Vagina (tissue), 2 donors: ENCODE measurements around the gene MECP2. TPM values are rescaled to one million over a fixed set of nuclear protein-coding genes. Genes with fewer than 3 reads are reported as not detected.

ENCODE experiments used
- DNase-seq, 2 donors: peaks; one replicate each; pipeline ENCODE4 v3.0.0-alpha.2; 2017; ENCODE audit errors: extremely low spot score in 2 of 2
- H3K27ac ChIP-seq: fragments of 200-600 bp; sonication (generic); one replicate; pipeline ENCODE4 v1.5.1; 2019
- H3K27me3 ChIP-seq: fragments of 200-600 bp; sonication (generic); one replicate; pipeline ENCODE4 v1.5.1; 2019
- H3K36me3 ChIP-seq, 2 donors: fragments of 200-600 bp; sonication (generic); one replicate each; pipeline ENCODE4 v1.5.1; 2017 to 2019
- H3K4me1 ChIP-seq: fragments of 200-600 bp; sonication (generic); one replicate; pipeline ENCODE4 v1.5.1; 2019
- H3K4me3 ChIP-seq, 2 donors: fragments of 200-600 bp; sonication (generic); 1 replicate in 1 of 2; 2 replicates in 1 of 2; pipeline ENCODE4 v1.5.1; 2016 to 2019
- H3K9me3 ChIP-seq: fragments of 200-600 bp; sonication (generic); one replicate; pipeline ENCODE4 v1.5.1; 2019
- CTCF ChIP-seq, 3 experiments: fragments of 450-650 bp in 2 of 3; fragments of 200-600 bp in 1 of 3; sonication (generic) in 1 of 3; IDR thresholded peaks; one replicate each; pipeline ENCODE4 v1.5.1; 2017 to 2019; ENCODE audit warnings: antibody characterized with exemption in 3 of 3, mild to moderate bottlenecking in 2 of 3, moderate library complexity in 2 of 3
- POLR2A ChIP-seq, 2 donors: fragments of 450-650 bp; IDR thresholded peaks; one replicate each; pipeline ENCODE4 v1.6.1; 2017; ENCODE audit warnings: antibody characterized with exemption in 2 of 2, mild to moderate bottlenecking in 2 of 2, moderate library complexity in 2 of 2
- POLR2AphosphoS5 ChIP-seq, 2 donors: sonication (generic); formaldehyde crosslinking; IDR thresholded peaks; one replicate each; pipeline ENCODE4 v1.9.0; 2017; ENCODE audit warnings: antibody characterized with exemption in 2 of 2, mild to moderate bottlenecking in 2 of 2, low read depth in 1 of 2; ENCODE audit not compliant: insufficient read depth in 1 of 2
- intact Hi-C: fragments of 100-400 bp; cut with DNase I; formaldehyde crosslinking; loops from one replicate; pipeline ENCODE4 v1.15.1; 2023
- total RNA-seq: library from RNA; depleted of rRNA; stranded (reverse); fragments of >200 nt; gene quantifications from one replicate; pipeline ENCODE4 v1.2.3, GENCODE V29; 2016

Gene MECP2
- total RNA-seq, 1 donor from 2014 or later, result 38.5 TPM

GRCh38 chrX:154097003-154097588, 421 bp downstream of the MECP2 start:
- peak overlapping the region; percentile 67 to 68 for H3K4me3 ChIP-seq
- H3K27ac ChIP-seq, result peak overlapping the region; percentile 97
- no peaks in the 10 kb centered on the region for H3K27me3 ChIP-seq
- TF ChIP-seq POLR2A (IDR thresholded peaks at IDR 0.05) (no peak), CTCF (IDR thresholded peaks at IDR 0.05) (no peak), POLR2AphosphoS5 (IDR thresholded peaks at IDR 0.05; ENCODE audit: insufficient read depth in 1 of 2, low read depth in 1 of 2) (no peak)
- no peak for DNase-seq
- no peaks in the 10 kb centered on the region for H3K36me3 ChIP-seq
- intact Hi-C loops, result no loop called here
- H3K9me3 ChIP-seq, result no peaks in the 10 kb centered on the region
- H3K4me1 ChIP-seq, result peaks cover 25% of the 10 kb centered on the region

GRCh38 chrX:154096140-154097002, 1.1 kb downstream of the MECP2 start:
- intact Hi-C loops, result no loop called here
- no peak for DNase-seq

GRCh38 chrX:154094833-154095232, 2.7 kb downstream of the MECP2 start:
- intact Hi-C loops, result no loop called here
- H3K4me3 ChIP-seq, result peak overlapping the region; percentile 2 to 26

More at GRCh38 chrX:154096140-154097002, 1.1 kb downstream of the MECP2 start:
- Histone ChIP-seq H3K4me3 (peak overlapping the region; percentile 67 to 68), H3K4me1 (peaks cover 31% of the 10 kb centered on the region), H3K27ac (peak overlapping the region; percentile 97), H3K36me3 (no peaks in the 10 kb centered on the region), H3K27me3 (no peaks in the 10 kb centered on the region), H3K9me3 (no peaks in the 10 kb centered on the region)
- TF ChIP-seq CTCF (IDR thresholded peaks at IDR 0.05), result no peak

GRCh38 chrX:154093965-154094364, 3.6 kb downstream of the MECP2 start:
- no peak for DNase-seq
- no peaks in the 10 kb centered on the region for H3K9me3 ChIP-seq
- H3K27ac ChIP-seq, result no peak overlapping the region
- TF ChIP-seq POLR2A (IDR thresholded peaks at IDR 0.05) (no peak), POLR2AphosphoS5 (IDR thresholded peaks at IDR 0.05; ENCODE audit: insufficient read depth in 1 of 2, low read depth in 1 of 2) (no peak), CTCF (IDR thresholded peaks at IDR 0.05) (no peak)
- peaks cover 37% of the 10 kb centered on the region for H3K4me1 ChIP-seq
- peak overlapping the region; percentile 13 to 19 for H3K4me3 ChIP-seq
- no peaks in the 10 kb centered on the region for H3K36me3 ChIP-seq
- intact Hi-C loops, result no loop called here
- no peaks in the 10 kb centered on the region for H3K27me3 ChIP-seq

More at GRCh38 chrX:154094833-154095232, 2.7 kb downstream of the MECP2 start:
- TF ChIP-seq POLR2A (IDR thresholded peaks at IDR 0.05) (no peak), POLR2AphosphoS5 (IDR thresholded peaks at IDR 0.05; ENCODE audit: insufficient read depth in 1 of 2, low read depth in 1 of 2) (no peak), CTCF (IDR thresholded peaks at IDR 0.05) (no peak)
- peaks cover 37% of the 10 kb centered on the region for H3K4me1 ChIP-seq
- no peaks in the 10 kb centered on the region for H3K36me3 ChIP-seq
- DNase-seq, result no peak
- H3K27me3 ChIP-seq, result no peaks in the 10 kb centered on the region
- H3K27ac ChIP-seq, result peak overlapping the region; percentile 97
- no peaks in the 10 kb centered on the region for H3K9me3 ChIP-seq

GRCh38 chrX:154092371-154092770, 5.1 kb downstream of the MECP2 start:
- intact Hi-C loops, result no loop called here
- Histone ChIP-seq H3K4me3 (no peak overlapping the region), H3K4me1 (peaks cover 48% of the 10 kb centered on the region), H3K9me3 (no peaks in the 10 kb centered on the region), H3K27ac (no peak overlapping the region), H3K36me3 (no peaks in the 10 kb centered on the region), H3K27me3 (no peaks in the 10 kb centered on the region)
- no peak for TF ChIP-seq POLR2A (IDR thresholded peaks at IDR 0.05)
- TF ChIP-seq POLR2AphosphoS5 (IDR thresholded peaks at IDR 0.05; ENCODE audit: insufficient read depth in 1 of 2, low read depth in 1 of 2), result no peak
- no peak for TF ChIP-seq CTCF (IDR thresholded peaks at IDR 0.05)
- DNase-seq, result no peak
